NCI-H748 treated with DMSO at 0.1 percent for 48 hours (cell line): Measurements from ENCODE around the gene MAZ.
"Not testable (repeated sequence)": the region's sequence is repeated elsewhere in the genome, so short reads cannot be mapped to it uniquely, and the experiment has no call there.

Source experiments
- DNase-seq: peaks from one replicate; lab custom pipeline; 2025; lab: John Stamatoyannopoulos, UW

MAZ gene

GRCh38 chr16:29825145-29826044 is 19.1 kb downstream of the MAZ start:
- no peak for DNase-seq

- no peak for DNase-seq
Observed at GRCh38 chr16:29826342-29826695, 20.0 kb downstream of the MAZ start.

- no peak for DNase-seq
Observed at GRCh38 chr16:29830774-29831173, 24.4 kb downstream of the MAZ start.

- DNase-seq, result no peak
Observed at GRCh38 chr16:29831490-29831889, 25.2 kb downstream of the MAZ start.

GRCh38 chr16:29833219-29833618 is 26.9 kb downstream of the MAZ start:
- not testable (repeated sequence) for DNase-seq

- no peak for DNase-seq
Observed at GRCh38 chr16:29834079-29834478, 27.8 kb downstream of the MAZ start.

- no peak for DNase-seq
Observed at GRCh38 chr16:29835926-29836325, 29.6 kb downstream of the MAZ start.

- DNase-seq, result no peak
Observed at GRCh38 chr16:29836623-29837022, 30.3 kb downstream of the MAZ start.

- no peak for DNase-seq
Observed at GRCh38 chr16:29837841-29838240, 31.5 kb downstream of the MAZ start.

- DNase-seq, result no peak
Observed at GRCh38 chr16:29839822-29840221, 33.5 kb downstream of the MAZ start.

GRCh38 chr16:29840240-29840639 is 33.9 kb downstream of the MAZ start:
- no peak for DNase-seq

GRCh38 chr16:29841631-29842030 is 35.3 kb downstream of the MAZ start:
- no peak for DNase-seq

- DNase-seq, result no peak
Observed at GRCh38 chr16:29842732-29843346, 36.5 kb downstream of the MAZ start.

GRCh38 chr16:29843931-29844330 is 37.6 kb downstream of the MAZ start:
- DNase-seq, result no peak

- no peak for DNase-seq
Observed at GRCh38 chr16:29844575-29845331, 38.4 kb downstream of the MAZ start.

GRCh38 chr16:29845656-29846055 is 39.3 kb downstream of the MAZ start:
- no peak for DNase-seq

GRCh38 chr16:29848420-29849297 is 42.3 kb downstream of the MAZ start:
- peak; percentile 15 for DNase-seq

GRCh38 chr16:29849505-29849904 is 43.2 kb downstream of the MAZ start:
- DNase-seq, result no peak

GRCh38 chr16:29850998-29851397 is 44.7 kb downstream of the MAZ start:
- no peak for DNase-seq

GRCh38 chr16:29852654-29853053 is 46.3 kb downstream of the MAZ start:
- no peak for DNase-seq

- DNase-seq, result no peak
Observed at GRCh38 chr16:29854520-29855100, 48.3 kb downstream of the MAZ start.
